OCI-LY7 (cell line): ENCODE measurements around the gene KCNAB3.

Experiments used
- EZH2phosphoT487 ChIP-seq: fragments of 200-600 bp; sonication (generic); IDR thresholded peaks from 2 replicates; pipeline ENCODE4 v1.6.1; 2018; ENCODE audit warnings: low read depth, borderline replicate concordance, mild to moderate bottlenecking, mixed run types, antibody characterized with exemption, low read length, moderate library complexity, mixed read lengths
- TF ChIP-seq, protein P1 (sequence below): fragments of 200-600 bp; sonication (generic); conservative IDR thresholded peaks from 2 replicates; pipeline ENCODE4 v1.5.1; 2014; ENCODE audit warnings: mild to moderate bottlenecking, antibody characterized with exemption, low read length, moderate library complexity, mixed read lengths

DNA sequence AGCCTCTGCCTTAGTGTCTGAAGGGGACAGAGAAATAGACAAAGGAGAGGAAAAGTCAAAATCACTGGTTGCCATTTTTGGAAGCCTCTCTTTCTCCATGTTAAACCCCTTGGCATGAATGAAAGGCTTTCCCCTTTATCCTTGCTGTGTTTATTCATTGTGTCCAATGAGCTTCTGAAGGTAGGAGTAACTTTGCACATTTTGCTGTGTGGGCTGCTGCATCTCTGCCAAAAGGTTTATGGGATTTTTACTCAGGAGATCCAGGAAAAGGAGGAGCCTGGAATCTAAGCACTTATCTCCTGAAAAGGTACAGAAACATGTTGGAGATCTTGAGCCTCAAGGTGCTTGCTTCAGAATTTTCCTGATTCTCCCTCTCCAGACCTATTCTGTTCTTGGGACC is 6.2 kb upstream of the KCNAB3 start:
- TF ChIP-seq, protein P1, sequence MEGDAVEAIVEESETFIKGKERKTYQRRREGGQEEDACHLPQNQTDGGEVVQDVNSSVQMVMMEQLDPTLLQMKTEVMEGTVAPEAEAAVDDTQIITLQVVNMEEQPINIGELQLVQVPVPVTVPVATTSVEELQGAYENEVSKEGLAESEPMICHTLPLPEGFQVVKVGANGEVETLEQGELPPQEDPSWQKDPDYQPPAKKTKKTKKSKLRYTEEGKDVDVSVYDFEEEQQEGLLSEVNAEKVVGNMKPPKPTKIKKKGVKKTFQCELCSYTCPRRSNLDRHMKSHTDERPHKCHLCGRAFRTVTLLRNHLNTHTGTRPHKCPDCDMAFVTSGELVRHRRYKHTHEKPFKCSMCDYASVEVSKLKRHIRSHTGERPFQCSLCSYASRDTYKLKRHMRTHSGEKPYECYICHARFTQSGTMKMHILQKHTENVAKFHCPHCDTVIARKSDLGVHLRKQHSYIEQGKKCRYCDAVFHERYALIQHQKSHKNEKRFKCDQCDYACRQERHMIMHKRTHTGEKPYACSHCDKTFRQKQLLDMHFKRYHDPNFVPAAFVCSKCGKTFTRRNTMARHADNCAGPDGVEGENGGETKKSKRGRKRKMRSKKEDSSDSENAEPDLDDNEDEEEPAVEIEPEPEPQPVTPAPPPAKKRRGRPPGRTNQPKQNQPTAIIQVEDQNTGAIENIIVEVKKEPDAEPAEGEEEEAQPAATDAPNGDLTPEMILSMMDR, result no peak
- TF ChIP-seq EZH2phosphoT487, result no peak
